ENCODE measurements around the gene KIAA1210.

DNA sequence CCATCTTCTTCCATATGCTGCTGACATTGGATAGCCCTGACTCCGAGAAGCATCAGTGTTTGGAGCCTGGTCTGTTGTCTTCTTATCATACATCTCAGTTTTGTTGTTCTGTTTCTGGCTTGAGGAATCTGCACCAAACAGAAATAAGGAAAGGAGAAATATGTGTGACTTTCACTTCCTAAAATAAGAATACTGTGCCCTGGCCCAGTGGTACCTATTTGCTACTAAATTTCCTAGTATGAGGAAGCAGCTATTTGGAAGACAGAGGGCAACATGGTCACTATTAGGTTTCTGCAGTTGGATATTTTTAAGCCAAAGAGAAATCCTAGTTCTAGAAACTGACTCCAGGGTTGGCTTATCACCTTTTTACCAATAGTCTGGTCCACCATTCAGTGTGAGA lies 38.0 kb downstream of the KIAA1210 start:
- TF ChIP-seq CEBPB (IDR thresholded peaks at IDR 0.05) (no peak), RAD21 (IDR thresholded peaks at IDR 0.05; ENCODE audit: low read depth) (no peak), EP300 (IDR thresholded peaks at IDR 0.05; ENCODE audit: borderline replicate concordance) (no peak), YY1 (IDR thresholded peaks at IDR 0.05; ENCODE audit: low read depth) (no peak), TAF1 (IDR thresholded peaks at IDR 0.05; ENCODE audit: low read depth) (no peak)
- TF ChIP-seq, protein P1, sequence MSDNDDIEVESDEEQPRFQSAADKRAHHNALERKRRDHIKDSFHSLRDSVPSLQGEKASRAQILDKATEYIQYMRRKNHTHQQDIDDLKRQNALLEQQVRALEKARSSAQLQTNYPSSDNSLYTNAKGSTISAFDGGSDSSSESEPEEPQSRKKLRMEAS (IDR thresholded peaks at IDR 0.05): no peak
- TF ChIP-seq, protein P2, sequence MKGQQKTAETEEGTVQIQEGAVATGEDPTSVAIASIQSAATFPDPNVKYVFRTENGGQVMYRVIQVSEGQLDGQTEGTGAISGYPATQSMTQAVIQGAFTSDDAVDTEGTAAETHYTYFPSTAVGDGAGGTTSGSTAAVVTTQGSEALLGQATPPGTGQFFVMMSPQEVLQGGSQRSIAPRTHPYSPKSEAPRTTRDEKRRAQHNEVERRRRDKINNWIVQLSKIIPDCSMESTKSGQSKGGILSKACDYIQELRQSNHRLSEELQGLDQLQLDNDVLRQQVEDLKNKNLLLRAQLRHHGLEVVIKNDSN (IDR thresholded peaks at IDR 0.05): no peak
- TF ChIP-seq, protein P3, sequence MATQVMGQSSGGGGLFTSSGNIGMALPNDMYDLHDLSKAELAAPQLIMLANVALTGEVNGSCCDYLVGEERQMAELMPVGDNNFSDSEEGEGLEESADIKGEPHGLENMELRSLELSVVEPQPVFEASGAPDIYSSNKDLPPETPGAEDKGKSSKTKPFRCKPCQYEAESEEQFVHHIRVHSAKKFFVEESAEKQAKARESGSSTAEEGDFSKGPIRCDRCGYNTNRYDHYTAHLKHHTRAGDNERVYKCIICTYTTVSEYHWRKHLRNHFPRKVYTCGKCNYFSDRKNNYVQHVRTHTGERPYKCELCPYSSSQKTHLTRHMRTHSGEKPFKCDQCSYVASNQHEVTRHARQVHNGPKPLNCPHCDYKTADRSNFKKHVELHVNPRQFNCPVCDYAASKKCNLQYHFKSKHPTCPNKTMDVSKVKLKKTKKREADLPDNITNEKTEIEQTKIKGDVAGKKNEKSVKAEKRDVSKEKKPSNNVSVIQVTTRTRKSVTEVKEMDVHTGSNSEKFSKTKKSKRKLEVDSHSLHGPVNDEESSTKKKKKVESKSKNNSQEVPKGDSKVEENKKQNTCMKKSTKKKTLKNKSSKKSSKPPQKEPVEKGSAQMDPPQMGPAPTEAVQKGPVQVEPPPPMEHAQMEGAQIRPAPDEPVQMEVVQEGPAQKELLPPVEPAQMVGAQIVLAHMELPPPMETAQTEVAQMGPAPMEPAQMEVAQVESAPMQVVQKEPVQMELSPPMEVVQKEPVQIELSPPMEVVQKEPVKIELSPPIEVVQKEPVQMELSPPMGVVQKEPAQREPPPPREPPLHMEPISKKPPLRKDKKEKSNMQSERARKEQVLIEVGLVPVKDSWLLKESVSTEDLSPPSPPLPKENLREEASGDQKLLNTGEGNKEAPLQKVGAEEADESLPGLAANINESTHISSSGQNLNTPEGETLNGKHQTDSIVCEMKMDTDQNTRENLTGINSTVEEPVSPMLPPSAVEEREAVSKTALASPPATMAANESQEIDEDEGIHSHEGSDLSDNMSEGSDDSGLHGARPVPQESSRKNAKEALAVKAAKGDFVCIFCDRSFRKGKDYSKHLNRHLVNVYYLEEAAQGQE (IDR thresholded peaks at IDR 0.05; ENCODE audit: low read depth): no peak
